NB4 (cell line): ENCODE data around the gene CXCL1.
A peak's percentile ranks its signal among the peaks of the same experiment; 100 is the strongest.

Experiments
- DNase-seq: peaks from one replicate; pipeline ENCODE4 v3.0.0; 2010; ENCODE audit warnings: low read depth
- H3K4me3 ChIP-seq: one replicate; pipeline ENCODE4 v1.5.1; 2011; ENCODE audit warnings: mild to moderate bottlenecking, low read depth, low read length, moderate library complexity
- MYC ChIP-seq: IDR thresholded peaks from 2 replicates; pipeline ENCODE4 v1.6.1; 2011; ENCODE audit warnings: low read depth, low read length
- POLR2A ChIP-seq: IDR thresholded peaks from 2 replicates; pipeline ENCODE4 v1.6.1; 2011; ENCODE audit warnings: mild to moderate bottlenecking; ENCODE audit not compliant: insufficient read length; ENCODE audit errors: extremely low read depth
- TF ChIP-seq, protein P1 (sequence below): IDR thresholded peaks from 2 replicates; pipeline ENCODE4 v1.6.1; 2011; ENCODE audit warnings: low read depth, low read length
- TF ChIP-seq, protein P2 (sequence below): IDR thresholded peaks from one replicate; pipeline ENCODE4 v1.5.1; 2012; ENCODE audit warnings: low read depth, low read length

Gene CXCL1

DNA sequence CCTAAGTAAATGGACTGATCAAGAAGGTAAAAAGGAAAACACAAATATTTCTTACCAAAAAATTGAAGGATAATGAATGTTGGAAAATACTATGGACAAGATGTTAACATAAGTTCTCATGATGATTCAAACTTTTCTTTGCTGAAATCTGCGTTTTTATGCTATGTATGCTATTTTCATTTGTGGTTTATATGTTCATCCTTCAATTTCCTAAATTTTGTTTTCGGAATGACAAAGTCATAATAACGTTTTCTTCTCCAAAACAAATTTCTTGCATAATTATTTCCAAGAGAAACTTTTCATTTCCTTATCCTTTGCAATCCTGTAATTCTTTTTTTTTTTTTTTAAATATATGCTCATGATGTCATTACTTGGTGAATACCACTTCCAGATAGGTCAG, 8.3 kb upstream of the CXCL1 start:
- H3K4me3 ChIP-seq = no peak overlapping the region
- TF ChIP-seq, protein P1, sequence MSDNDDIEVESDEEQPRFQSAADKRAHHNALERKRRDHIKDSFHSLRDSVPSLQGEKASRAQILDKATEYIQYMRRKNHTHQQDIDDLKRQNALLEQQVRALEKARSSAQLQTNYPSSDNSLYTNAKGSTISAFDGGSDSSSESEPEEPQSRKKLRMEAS = no peak
- TF ChIP-seq MYC (no peak), POLR2A (no peak)
- TF ChIP-seq, protein P2, sequence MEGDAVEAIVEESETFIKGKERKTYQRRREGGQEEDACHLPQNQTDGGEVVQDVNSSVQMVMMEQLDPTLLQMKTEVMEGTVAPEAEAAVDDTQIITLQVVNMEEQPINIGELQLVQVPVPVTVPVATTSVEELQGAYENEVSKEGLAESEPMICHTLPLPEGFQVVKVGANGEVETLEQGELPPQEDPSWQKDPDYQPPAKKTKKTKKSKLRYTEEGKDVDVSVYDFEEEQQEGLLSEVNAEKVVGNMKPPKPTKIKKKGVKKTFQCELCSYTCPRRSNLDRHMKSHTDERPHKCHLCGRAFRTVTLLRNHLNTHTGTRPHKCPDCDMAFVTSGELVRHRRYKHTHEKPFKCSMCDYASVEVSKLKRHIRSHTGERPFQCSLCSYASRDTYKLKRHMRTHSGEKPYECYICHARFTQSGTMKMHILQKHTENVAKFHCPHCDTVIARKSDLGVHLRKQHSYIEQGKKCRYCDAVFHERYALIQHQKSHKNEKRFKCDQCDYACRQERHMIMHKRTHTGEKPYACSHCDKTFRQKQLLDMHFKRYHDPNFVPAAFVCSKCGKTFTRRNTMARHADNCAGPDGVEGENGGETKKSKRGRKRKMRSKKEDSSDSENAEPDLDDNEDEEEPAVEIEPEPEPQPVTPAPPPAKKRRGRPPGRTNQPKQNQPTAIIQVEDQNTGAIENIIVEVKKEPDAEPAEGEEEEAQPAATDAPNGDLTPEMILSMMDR = no peak
- DNase-seq = no peak

DNA sequence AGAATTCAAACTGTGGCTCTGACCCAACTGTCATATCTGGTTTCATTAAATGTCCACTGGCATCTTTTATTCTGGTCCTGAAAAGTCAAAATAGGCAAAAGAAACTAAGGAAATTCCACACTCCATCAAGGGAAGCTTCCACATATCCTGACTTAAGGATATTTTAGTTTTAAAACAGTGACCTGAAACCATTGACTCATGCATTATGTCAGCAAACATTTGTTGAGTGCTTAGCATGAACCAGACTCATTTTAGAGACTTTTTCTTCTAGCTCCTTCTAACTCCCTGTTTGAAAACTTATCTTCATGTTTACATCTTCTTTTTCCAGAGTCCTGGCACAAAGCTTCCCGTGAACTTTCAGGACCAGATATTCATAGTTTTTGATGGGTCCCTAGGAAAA, 6.9 kb upstream of the CXCL1 start:
- TF ChIP-seq, protein P2 = no peak
- TF ChIP-seq MYC (no peak), POLR2A (no peak)
- TF ChIP-seq, protein P1 = no peak
- no peak overlapping the region for H3K4me3 ChIP-seq
- no peak for DNase-seq

DNA sequence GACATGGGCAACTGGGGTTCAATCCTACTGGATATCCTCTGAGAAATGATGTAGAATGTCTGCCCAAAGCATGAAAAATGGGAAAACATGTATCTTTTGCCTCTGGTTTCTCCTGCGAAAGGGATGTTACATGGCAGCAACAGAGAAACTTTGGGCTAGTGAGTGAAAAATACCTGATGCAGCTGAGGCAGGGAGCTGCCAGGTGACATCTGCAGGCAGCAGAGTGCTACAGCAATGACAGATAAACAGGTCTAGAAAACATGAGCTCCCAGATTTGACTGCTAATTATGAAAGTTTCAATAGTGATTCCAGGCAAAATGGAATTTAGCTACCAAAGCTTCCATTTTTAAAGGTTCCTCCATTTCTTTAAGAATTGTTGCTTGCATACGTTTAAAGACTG, 4.8 kb upstream of the CXCL1 start:
- TF ChIP-seq, protein P1 = no peak
- TF ChIP-seq POLR2A (no peak), MYC (no peak)
- TF ChIP-seq, protein P2 = peak; percentile 17
- peak; percentile 38 for DNase-seq
- H3K4me3 ChIP-seq = no peak overlapping the region

DNA sequence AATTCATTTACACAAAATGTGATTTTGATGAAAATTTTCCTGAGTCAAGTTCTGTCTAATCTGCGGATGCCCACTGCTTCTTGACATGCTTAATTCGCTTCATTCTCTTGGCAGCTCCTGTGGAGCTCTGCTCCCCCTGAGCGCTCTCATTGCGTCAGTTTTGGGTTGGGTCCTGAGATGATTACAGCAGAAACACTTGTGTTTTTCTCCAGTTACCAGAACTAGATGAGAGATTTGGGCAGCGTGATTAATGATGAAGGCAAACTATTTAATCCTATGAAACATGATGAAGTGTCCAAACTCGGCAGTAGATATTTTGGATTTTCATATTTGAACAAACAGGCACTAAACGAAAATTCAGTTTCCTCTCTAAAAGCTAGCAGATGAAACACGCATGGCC, 4.2 kb upstream of the CXCL1 start:
- no peak for TF ChIP-seq MYC
- TF ChIP-seq POLR2A = no peak
- TF ChIP-seq, protein P2 = no peak
- TF ChIP-seq, protein P1 = no peak
- DNase-seq = no peak
- H3K4me3 ChIP-seq = no peak overlapping the region

DNA sequence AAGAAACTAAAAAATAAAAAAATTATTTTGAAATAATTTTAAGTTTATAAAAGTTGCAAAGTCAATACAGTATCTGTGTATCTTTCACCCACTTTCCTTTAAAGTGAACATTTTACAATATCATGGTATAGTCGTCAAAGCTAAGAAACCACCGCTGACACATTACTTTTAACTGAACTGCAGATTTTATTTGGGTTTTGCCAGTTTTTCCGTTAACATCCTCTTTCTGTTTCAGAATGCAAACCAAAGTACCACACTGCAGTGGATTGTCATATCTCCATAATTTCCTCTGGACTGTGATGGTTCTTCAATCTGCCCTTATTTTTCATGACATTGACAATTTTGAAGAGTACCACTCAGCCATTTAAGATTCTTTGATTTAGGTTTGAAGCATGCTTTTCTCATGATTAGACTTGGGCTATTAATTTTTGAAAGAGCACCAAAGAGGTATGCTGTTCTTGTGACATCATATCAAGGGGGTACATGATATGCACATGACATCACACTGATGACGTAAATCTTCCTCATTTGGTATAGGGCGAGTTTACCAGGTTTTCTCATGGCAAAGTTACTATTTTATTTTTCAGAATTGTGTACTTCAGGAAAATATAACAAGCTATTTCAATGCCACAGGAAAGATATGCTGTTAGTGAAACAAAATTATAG, 3.6 kb upstream of the CXCL1 start:
- no peak for DNase-seq
- TF ChIP-seq, protein P1 = no peak
- TF ChIP-seq, protein P2 = no peak
- TF ChIP-seq MYC = no peak
- no peak for TF ChIP-seq POLR2A
- H3K4me3 ChIP-seq = no peak overlapping the region
